Lower lobe of right lung (tissue), 2 donors: ENCODE measurements around the gene FOXO6. TPM values are rescaled to one million over a fixed set of nuclear protein-coding genes. Genes with fewer than 3 reads are reported as not detected.
"Not testable (repeated sequence)": the region's sequence is repeated elsewhere in the genome, so short reads cannot be mapped to it uniquely, and the experiment has no call there.

Source experiments
- ATAC-seq, 2 donors: fragments of 200-7000 bp; cut with Tn5 transposase; one replicate each; pipeline ENCODE4 v1.9.1; 2020 to 2022; ENCODE audit warnings: mild to moderate bottlenecking in 2 of 2, moderate library complexity in 2 of 2
- DNase-seq: peaks from one replicate; pipeline ENCODE4 v3.0.0-alpha.2; 2020
- H3K27ac ChIP-seq: fragments of 200-600 bp; one replicate; pipeline ENCODE4 v1.8.0; 2022
- H3K27me3 ChIP-seq: fragments of 200-600 bp; one replicate; pipeline ENCODE4 v1.8.0; 2022; ENCODE audit warnings: low read depth
- H3K36me3 ChIP-seq: fragments of 200-600 bp; one replicate; pipeline ENCODE4 v1.8.0; 2022; ENCODE audit warnings: mild to moderate bottlenecking
- H3K4me1 ChIP-seq: fragments of 200-600 bp; one replicate; pipeline ENCODE4 v1.8.0; 2022
- H3K4me3 ChIP-seq: fragments of 200-600 bp; one replicate; pipeline ENCODE4 v1.8.0; 2022; ENCODE audit warnings: mild to moderate bottlenecking
- H3K9me3 ChIP-seq: fragments of 200-600 bp; one replicate; pipeline ENCODE4 v1.8.0; 2022
- CTCF ChIP-seq: fragments of 200-600 bp; IDR thresholded peaks from one replicate; pipeline ENCODE4 v1.8.0; 2022; ENCODE audit warnings: antibody characterized with exemption, mild to moderate bottlenecking
- intact Hi-C: fragments of 100-400 bp; cut with DNase I; formaldehyde crosslinking; loops from one replicate; pipeline ENCODE4 v1.11.0; 2022
- total RNA-seq: library from RNA; stranded (reverse); fragmentation: NEBNext Ultra II Directional; extraction: Animal tissue kit (Norgen Biotek cat#: 25700); gene quantifications from one replicate; pipeline ENCODE4 v1.2.1, GENCODE V29; 2021
- donor health status: DM: no; HTN: yes; CAD: no; lungs with severe emphysema.

Gene FOXO6
- total RNA-seq, 1 donor from 2014 or later: 0.92 TPM

GRCh38 chr1:41330588-41331545, 30.4 kb upstream of the FOXO6 start:
- Histone ChIP-seq H3K4me3 (no peak overlapping the region), H3K9me3 (no peaks in the 10 kb centered on the region), H3K27ac (no peak overlapping the region), H3K36me3 (no peaks in the 10 kb centered on the region), H3K27me3 (no peaks in the 10 kb centered on the region), H3K4me1 (no peaks in the 10 kb centered on the region)
- intact Hi-C loops: no loop called here
- DNase-seq (no peak), ATAC-seq (peak in 1 of 2 donors; percentile 38)
- TF ChIP-seq CTCF: no peak

- no peaks in the 10 kb centered on the region for H3K9me3 ChIP-seq
- H3K27ac ChIP-seq: no peak overlapping the region
- ATAC-seq (no peak), DNase-seq (no peak)
- H3K4me3 ChIP-seq: no peak overlapping the region
- intact Hi-C loops: no loop called here
- TF ChIP-seq CTCF: no peak
- H3K36me3 ChIP-seq: no peaks in the 10 kb centered on the region
- no peaks in the 10 kb centered on the region for H3K27me3 ChIP-seq
- H3K4me1 ChIP-seq: no peaks in the 10 kb centered on the region
Observed at GRCh38 chr1:41331546-41331917, 29.7 kb upstream of the FOXO6 start.

GRCh38 chr1:41332161-41332560, 29.1 kb upstream of the FOXO6 start:
- H3K27me3 ChIP-seq, H3K36me3 ChIP-seq, H3K4me1 ChIP-seq, H3K9me3 ChIP-seq, H3K27ac ChIP-seq, DNase-seq, intact Hi-C loops, ATAC-seq, H3K4me3 ChIP-seq: not testable (repeated sequence)

- H3K9me3 ChIP-seq: no peaks in the 10 kb centered on the region
- no peaks in the 10 kb centered on the region for H3K27me3 ChIP-seq
- no peaks in the 10 kb centered on the region for H3K4me1 ChIP-seq
- no peaks in the 10 kb centered on the region for H3K36me3 ChIP-seq
- H3K27ac ChIP-seq: no peak overlapping the region
- DNase-seq: no peak
- intact Hi-C loops: no loop called here
- H3K4me3 ChIP-seq: no peak overlapping the region
- ATAC-seq: no peak
- no peak for TF ChIP-seq CTCF
Observed at GRCh38 chr1:41333146-41333784, 28.0 kb upstream of the FOXO6 start.

GRCh38 chr1:41338820-41339219, 22.4 kb upstream of the FOXO6 start:
- intact Hi-C loops: no loop called here
- H3K27ac ChIP-seq: no peak overlapping the region
- H3K36me3 ChIP-seq: no peaks in the 10 kb centered on the region
- no peaks in the 10 kb centered on the region for H3K9me3 ChIP-seq
- no peaks in the 10 kb centered on the region for H3K4me1 ChIP-seq
- peaks cover 5% of the 10 kb centered on the region for H3K27me3 ChIP-seq
- TF ChIP-seq CTCF: no peak
- DNase-seq (no peak), ATAC-seq (no peak)
- no peak overlapping the region for H3K4me3 ChIP-seq
